ENCODE results near the gene SFXN3.
A peak's percentile ranks its signal among the peaks of the same experiment; 100 is the strongest.

- peak; percentile 91 for TF ChIP-seq CTCF (IDR thresholded peaks at IDR 0.05; ENCODE audit: low read depth, low read length)
- TF ChIP-seq POLR2A (IDR thresholded peaks at IDR 0.05; ENCODE audit: extremely low read depth, insufficient read length) = no peak
- TF ChIP-seq MAX (IDR thresholded peaks at IDR 0.05; ENCODE audit: low read depth, low read length) = no peak; the same call in 1 of the 2 replicates
- TF ChIP-seq MYC (IDR thresholded peaks at IDR 0.05; ENCODE audit: low read depth, low read length) = no peak
Observed at GRCh38 chr10:101012525-101013364, 18.3 kb upstream of the SFXN3 start.
